Measurements from ENCODE around the gene CAPRIN2.

DNA sequence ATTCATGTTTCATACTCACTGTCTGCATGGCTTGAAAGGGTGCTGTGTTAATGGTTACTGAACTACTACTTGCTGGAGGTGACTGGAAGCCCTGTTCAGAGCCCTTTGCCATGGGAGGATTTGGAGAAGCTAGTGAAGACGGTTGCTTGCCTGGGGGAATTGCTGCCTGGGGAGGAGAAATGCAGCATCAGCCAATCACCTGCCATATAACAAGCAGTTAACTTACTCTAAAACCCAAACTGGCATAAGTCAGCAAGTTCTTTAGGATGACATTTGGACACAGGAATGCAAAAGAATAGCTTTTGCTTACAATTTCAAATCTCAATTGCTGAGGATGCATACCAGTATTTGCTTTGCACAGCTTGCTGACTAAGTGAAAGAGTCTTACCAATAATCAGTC, 35.7 kb downstream of the CAPRIN2 start:
- TF ChIP-seq TAF1 (IDR thresholded peaks at IDR 0.05; ENCODE audit: low read depth, low read length) (no peak), POLR2A (IDR thresholded peaks at IDR 0.05; ENCODE audit: low read depth, low read length) (no peak), POU2F2 (IDR thresholded peaks at IDR 0.05; ENCODE audit: low read depth, low read length) (no peak), POLR2AphosphoS5 (IDR thresholded peaks at IDR 0.05; ENCODE audit: low read depth, low read length) (no peak), PAX5 (IDR thresholded peaks at IDR 0.05; ENCODE audit: insufficient read depth, low read length, severe bottlenecking) (no peak)

Measured in GM12891 (cell line).